Breast epithelium (tissue), 4 donors: ENCODE measurements around the gene GNB5. TPM values are rescaled to one million over a fixed set of nuclear protein-coding genes. Genes with fewer than 3 reads are reported as not detected.
A peak's percentile ranks its signal among the peaks of the same experiment; 100 is the strongest.

ENCODE experiments used
- DNase-seq, 2 donors: peaks; one replicate each; pipeline ENCODE4 v3.0.0-alpha.2; 2019; ENCODE audit warnings: low spot score in 2 of 2
- H3K27ac ChIP-seq, 2 donors: fragments of 200-600 bp; sonication (generic) in 1 of 2; one replicate each; pipeline ENCODE4 v1.5.1; 2016 to 2019; ENCODE audit warnings: mild to moderate bottlenecking in 1 of 2
- H3K27me3 ChIP-seq, 2 donors: fragments of 200-600 bp; sonication (generic) in 1 of 2; one replicate each; pipeline versions ENCODE4 v1.5.1 to v1.6.0; 2017 to 2019; ENCODE audit warnings: control low read depth in 1 of 2, mild to moderate bottlenecking in 1 of 2
- H3K36me3 ChIP-seq: fragments of 200-600 bp; one replicate; pipeline ENCODE4 v1.5.1; 2019
- H3K4me1 ChIP-seq, 2 donors: fragments of 200-600 bp; sonication (generic); one replicate each; pipeline ENCODE4 v1.5.1; 2016 to 2019; ENCODE audit warnings: control low read depth in 1 of 2
- H3K4me3 ChIP-seq, 3 donors: fragments of 200-600 bp; sonication (generic); 1 replicate in 2 of 3; 2 replicates in 1 of 3; pipeline ENCODE4 v1.5.1; 2016 to 2019; ENCODE audit warnings: mild to moderate bottlenecking in 3 of 3, moderate library complexity in 2 of 3
- H3K9me3 ChIP-seq, 2 donors: fragments of 200-600 bp; sonication (generic) in 1 of 2; one replicate each; pipeline ENCODE4 v1.5.1; 2016 to 2019; ENCODE audit warnings: control low read depth in 1 of 2
- CTCF ChIP-seq, 3 donors: fragments of 450-650 bp; IDR thresholded peaks; one replicate each; pipeline ENCODE4 v1.5.1; 2016 to 2017; ENCODE audit warnings: antibody characterized with exemption in 3 of 3, mild to moderate bottlenecking in 3 of 3, moderate library complexity in 3 of 3
- POLR2A ChIP-seq: fragments of 450-650 bp; IDR thresholded peaks from one replicate; pipeline ENCODE4 v1.6.1; 2016; ENCODE audit warnings: antibody characterized with exemption, mild to moderate bottlenecking, moderate library complexity
- POLR2AphosphoS5 ChIP-seq, 3 donors: sonication (generic); formaldehyde crosslinking; IDR thresholded peaks; one replicate each; pipeline ENCODE4 v1.6.1; 2017; ENCODE audit warnings: antibody characterized with exemption in 3 of 3
- intact Hi-C: fragments of 100-400 bp; cut with DNase I; formaldehyde crosslinking; loops from one replicate; pipeline ENCODE4 v1.15.1; 2023; ENCODE audit warnings: low total_unique reads
- total RNA-seq, 3 donors: library from RNA; depleted of rRNA; stranded (reverse); fragments of >200 nt; gene quantifications; one replicate each; pipeline ENCODE4 v1.1.0, GENCODE V29; 2016

GNB5 gene
- total RNA-seq, 3 donors from 2014 or later: 18.9 to 43.9 (median 43.9) TPM

GRCh38 chr15:52186651-52187486 is 4.3 kb downstream of the GNB5 start:
- DNase-seq: no peak
- intact Hi-C loops: no loop called here
- Histone ChIP-seq H3K4me1 (no peaks in the 10 kb centered on the region), H3K27ac (peak overlapping the region in 1 of 2 donors; percentile 57), H3K4me3 (no peak overlapping the region), H3K27me3 (no peaks in the 10 kb centered on the region), H3K36me3 (no peaks in the 10 kb centered on the region), H3K9me3 (no peaks in the 10 kb centered on the region)
- TF ChIP-seq CTCF (IDR thresholded peaks at IDR 0.05): no peak
- TF ChIP-seq POLR2A: no peak
- TF ChIP-seq POLR2AphosphoS5 (IDR thresholded peaks at IDR 0.05): no peak

- H3K4me3 ChIP-seq: no peak overlapping the region
- peaks cover 3 to 5% of the 10 kb centered on the region in 2 donors for H3K4me1 ChIP-seq
- H3K27ac ChIP-seq: peak overlapping the region in 1 of 2 donors; percentile 27
- no peak for DNase-seq
- no peaks in the 10 kb centered on the region for H3K27me3 ChIP-seq
- TF ChIP-seq POLR2AphosphoS5 (IDR thresholded peaks at IDR 0.05) (no peak), POLR2A (no peak), CTCF (IDR thresholded peaks at IDR 0.05) (no peak)
- intact Hi-C loops: loop anchor here (1.0 kb wide), 1 partner anchor 14 kb away; no protein-coding TSS in a partner anchor
- H3K9me3 ChIP-seq: no peaks in the 10 kb centered on the region
- no peaks in the 10 kb centered on the region for H3K36me3 ChIP-seq
Observed at GRCh38 chr15:52185151-52185561, 6.0 kb downstream of the GNB5 start.

DNA sequence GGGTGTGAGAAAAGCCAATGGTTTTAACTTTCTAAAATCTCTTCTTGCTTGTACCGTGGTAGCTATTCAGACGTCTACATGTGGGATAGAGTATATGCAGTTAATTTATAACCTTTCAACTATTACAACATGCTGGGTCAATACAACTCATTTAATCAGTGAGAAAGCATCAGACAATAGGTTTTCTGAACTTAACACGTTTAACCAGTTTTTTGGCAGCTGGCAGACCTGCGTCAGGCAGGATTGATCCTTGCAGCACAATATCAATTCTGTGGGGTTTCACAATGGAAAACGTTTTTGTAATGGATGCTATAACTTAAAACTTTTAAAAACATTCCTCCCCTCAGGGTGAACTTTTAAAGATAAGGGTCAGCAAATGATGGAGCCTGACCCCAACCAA is 6.5 kb downstream of the GNB5 start:
- Histone ChIP-seq H3K27me3 (no peaks in the 10 kb centered on the region), H3K4me1 (peaks cover 3 to 5% of the 10 kb centered on the region in 2 donors), H3K9me3 (no peaks in the 10 kb centered on the region), H3K36me3 (no peaks in the 10 kb centered on the region), H3K27ac (no peak overlapping the region), H3K4me3 (no peak overlapping the region)
- no peak for TF ChIP-seq POLR2AphosphoS5 (IDR thresholded peaks at IDR 0.05)
- no peak for TF ChIP-seq CTCF (IDR thresholded peaks at IDR 0.05)
- TF ChIP-seq POLR2A: no peak
- intact Hi-C loops: loop anchor here (1.0 kb wide), 1 partner anchor 13 kb away; no protein-coding TSS in a partner anchor
- no peak for DNase-seq

DNA sequence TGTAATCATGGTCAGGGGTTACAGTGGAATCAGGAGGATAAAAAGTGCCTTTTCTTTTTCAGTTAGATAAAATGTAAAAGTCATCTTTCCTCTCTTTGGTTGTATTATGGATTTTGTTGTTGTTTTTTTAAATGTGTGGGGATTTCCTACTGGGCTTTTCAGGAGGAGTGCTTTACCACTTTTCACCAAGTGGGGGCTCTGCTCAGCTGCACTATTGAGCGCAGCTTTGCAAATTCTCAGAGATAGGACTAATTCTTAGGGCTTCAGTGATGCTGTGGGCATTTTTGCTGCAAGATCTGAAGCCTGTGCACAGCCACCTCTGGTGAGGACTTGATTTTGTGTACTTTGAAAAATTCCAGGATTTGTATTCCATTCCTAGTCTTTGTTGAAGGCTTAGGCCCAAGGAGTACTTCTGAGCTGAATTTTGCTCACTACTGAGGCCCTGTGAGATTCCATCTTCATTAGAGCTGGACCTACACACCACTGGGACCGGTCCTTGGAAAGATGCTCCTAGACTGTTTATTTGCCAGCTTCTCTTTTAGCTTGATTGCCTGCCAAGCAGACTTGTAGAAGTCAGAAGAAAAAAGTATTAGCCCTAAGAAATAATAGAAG is 7.5 kb downstream of the GNB5 start:
- intact Hi-C loops: no loop called here
- Histone ChIP-seq H3K9me3 (no peaks in the 10 kb centered on the region), H3K36me3 (no peaks in the 10 kb centered on the region), H3K4me1 (peaks cover 3 to 5% of the 10 kb centered on the region in 2 donors), H3K27me3 (no peaks in the 10 kb centered on the region), H3K27ac (no peak overlapping the region), H3K4me3 (no peak overlapping the region)
- DNase-seq: no peak
- TF ChIP-seq POLR2AphosphoS5 (IDR thresholded peaks at IDR 0.05): no peak
- TF ChIP-seq POLR2A: no peak
- peak in 2 of 3 donors; percentile 6 to 35 for TF ChIP-seq CTCF (IDR thresholded peaks at IDR 0.05)
